ENCODE measurements around the gene SLC39A10. TPM values are rescaled to one million over a fixed set of nuclear protein-coding genes. Genes with fewer than 3 reads are reported as not detected.

Gene SLC39A10
- total and polyA plus RNA-seq, 2 experiments from 2014 or later = 38.0 to 57.0 TPM

DNA sequence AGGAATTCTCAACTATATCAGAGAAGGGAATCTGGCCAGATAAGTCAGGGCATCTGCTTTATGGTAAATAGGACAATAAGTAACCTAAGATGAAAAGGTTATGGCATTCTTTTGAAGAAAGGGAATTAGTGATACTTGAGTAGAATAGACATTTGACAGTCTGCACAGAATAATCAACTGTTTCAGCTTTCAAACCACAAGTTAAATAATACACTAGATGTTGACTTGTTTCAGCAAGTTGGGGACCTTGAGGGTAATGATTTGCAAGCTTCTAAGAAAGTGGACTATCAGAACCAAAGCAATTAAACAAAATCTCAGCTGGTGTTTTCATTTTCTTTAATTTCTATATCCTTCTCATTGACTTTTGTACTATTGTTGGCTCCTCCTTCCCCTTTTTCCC, 54.5 kb downstream of the SLC39A10 start:
- no peaks in the 10 kb centered on the region for H3K27me3 ChIP-seq
- H3K36me3 ChIP-seq = peaks cover 41% of the 10 kb centered on the region
- no peak overlapping the region for H3K4me3 ChIP-seq
- DNase-seq (ENCODE audit: low read depth in 1 of 2, low spot score in 1 of 2) = no peak
- H3K27ac ChIP-seq = no peak overlapping the region
- peaks cover 13% of the 10 kb centered on the region for H3K4me1 ChIP-seq (ENCODE audit: low read depth)
- TF ChIP-seq, protein P1, sequence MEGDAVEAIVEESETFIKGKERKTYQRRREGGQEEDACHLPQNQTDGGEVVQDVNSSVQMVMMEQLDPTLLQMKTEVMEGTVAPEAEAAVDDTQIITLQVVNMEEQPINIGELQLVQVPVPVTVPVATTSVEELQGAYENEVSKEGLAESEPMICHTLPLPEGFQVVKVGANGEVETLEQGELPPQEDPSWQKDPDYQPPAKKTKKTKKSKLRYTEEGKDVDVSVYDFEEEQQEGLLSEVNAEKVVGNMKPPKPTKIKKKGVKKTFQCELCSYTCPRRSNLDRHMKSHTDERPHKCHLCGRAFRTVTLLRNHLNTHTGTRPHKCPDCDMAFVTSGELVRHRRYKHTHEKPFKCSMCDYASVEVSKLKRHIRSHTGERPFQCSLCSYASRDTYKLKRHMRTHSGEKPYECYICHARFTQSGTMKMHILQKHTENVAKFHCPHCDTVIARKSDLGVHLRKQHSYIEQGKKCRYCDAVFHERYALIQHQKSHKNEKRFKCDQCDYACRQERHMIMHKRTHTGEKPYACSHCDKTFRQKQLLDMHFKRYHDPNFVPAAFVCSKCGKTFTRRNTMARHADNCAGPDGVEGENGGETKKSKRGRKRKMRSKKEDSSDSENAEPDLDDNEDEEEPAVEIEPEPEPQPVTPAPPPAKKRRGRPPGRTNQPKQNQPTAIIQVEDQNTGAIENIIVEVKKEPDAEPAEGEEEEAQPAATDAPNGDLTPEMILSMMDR (IDR thresholded peaks at IDR 0.05; ENCODE audit: low read depth, low read length) = no peak
- no peaks in the 10 kb centered on the region for H3K9me3 ChIP-seq (ENCODE audit: low read depth)

DNA sequence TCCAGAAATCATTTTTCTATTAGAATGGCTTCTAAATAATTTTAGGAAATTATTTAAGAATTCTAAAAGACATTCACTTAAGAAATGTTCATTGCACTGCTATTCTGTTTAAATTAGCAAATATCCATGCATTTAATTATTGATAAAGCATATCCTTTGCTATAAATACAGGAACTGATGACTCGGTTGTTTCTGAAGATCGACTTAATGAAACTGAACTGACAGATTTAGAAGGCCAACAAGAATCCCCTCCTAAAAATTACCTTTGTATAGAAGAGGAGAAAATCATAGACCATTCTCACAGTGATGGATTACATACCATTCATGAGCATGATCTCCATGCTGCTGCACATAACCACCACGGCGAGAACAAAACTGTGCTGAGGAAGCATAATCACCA, 59.4 kb downstream of the SLC39A10 start:
- TF ChIP-seq, protein P1 (IDR thresholded peaks at IDR 0.05; ENCODE audit: low read depth, low read length) = no peak
- no peak overlapping the region for H3K4me3 ChIP-seq
- no peak for DNase-seq (ENCODE audit: low read depth in 1 of 2, low spot score in 1 of 2)
- H3K27me3 ChIP-seq = no peaks in the 10 kb centered on the region
- peaks cover 46% of the 10 kb centered on the region for H3K36me3 ChIP-seq
- no peaks in the 10 kb centered on the region for H3K4me1 ChIP-seq (ENCODE audit: low read depth)
- H3K9me3 ChIP-seq (ENCODE audit: low read depth) = no peaks in the 10 kb centered on the region
- H3K27ac ChIP-seq = no peak overlapping the region

- H3K4me3 ChIP-seq = no peak overlapping the region
- no peaks in the 10 kb centered on the region for H3K4me1 ChIP-seq (ENCODE audit: low read depth)
- H3K27me3 ChIP-seq = no peaks in the 10 kb centered on the region
- no peak for DNase-seq (ENCODE audit: low read depth in 1 of 2, low spot score in 1 of 2)
- no peaks in the 10 kb centered on the region for H3K9me3 ChIP-seq (ENCODE audit: low read depth)
- no peak overlapping the region for H3K27ac ChIP-seq
- TF ChIP-seq, protein P1 (IDR thresholded peaks at IDR 0.05; ENCODE audit: low read depth, low read length) = no peak
- peaks cover 35% of the 10 kb centered on the region for H3K36me3 ChIP-seq
These were observed 64.0 kb downstream of the SLC39A10 start for GRCh38 chr2:195721042-195721441.

DNA sequence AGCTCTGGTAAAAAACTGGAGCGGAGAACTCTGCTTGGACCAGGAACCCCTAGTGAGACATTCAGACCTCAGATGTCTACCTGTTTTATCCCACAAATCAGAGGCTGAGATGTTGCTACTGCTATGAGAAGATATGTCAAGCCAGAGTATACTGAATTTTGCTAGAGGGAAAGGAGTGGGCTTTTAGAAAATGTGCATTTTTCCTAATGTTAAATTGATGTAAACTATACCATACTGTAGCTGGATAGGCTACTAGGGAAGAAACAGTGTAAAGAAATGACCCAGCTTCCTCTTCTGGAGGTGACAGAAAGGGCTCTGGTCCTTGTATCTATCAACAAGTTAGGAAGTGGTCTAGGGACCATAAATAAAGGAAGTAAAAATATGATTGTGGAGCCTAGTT, 65.0 kb downstream of the SLC39A10 start:
- no peak for DNase-seq (ENCODE audit: low read depth in 1 of 2, low spot score in 1 of 2)
- Histone ChIP-seq H3K27ac (no peak overlapping the region), H3K4me3 (no peak overlapping the region), H3K9me3 (ENCODE audit: low read depth) (no peaks in the 10 kb centered on the region), H3K36me3 (peaks cover 25% of the 10 kb centered on the region), H3K27me3 (no peaks in the 10 kb centered on the region), H3K4me1 (ENCODE audit: low read depth) (no peaks in the 10 kb centered on the region)
- TF ChIP-seq, protein P1 (IDR thresholded peaks at IDR 0.05; ENCODE audit: low read depth, low read length) = no peak

- TF ChIP-seq, protein P1 (IDR thresholded peaks at IDR 0.05; ENCODE audit: low read depth, low read length) = no peak
- no peak for DNase-seq (ENCODE audit: low read depth in 1 of 2, low spot score in 1 of 2)
- no peaks in the 10 kb centered on the region for H3K27me3 ChIP-seq
- H3K27ac ChIP-seq = no peak overlapping the region
- H3K9me3 ChIP-seq (ENCODE audit: low read depth) = no peaks in the 10 kb centered on the region
- no peaks in the 10 kb centered on the region for H3K4me1 ChIP-seq (ENCODE audit: low read depth)
- H3K36me3 ChIP-seq = peaks cover 36% of the 10 kb centered on the region
- no peak overlapping the region for H3K4me3 ChIP-seq
These were observed 70.1 kb downstream of the SLC39A10 start for GRCh38 chr2:195727106-195727505.

DNA sequence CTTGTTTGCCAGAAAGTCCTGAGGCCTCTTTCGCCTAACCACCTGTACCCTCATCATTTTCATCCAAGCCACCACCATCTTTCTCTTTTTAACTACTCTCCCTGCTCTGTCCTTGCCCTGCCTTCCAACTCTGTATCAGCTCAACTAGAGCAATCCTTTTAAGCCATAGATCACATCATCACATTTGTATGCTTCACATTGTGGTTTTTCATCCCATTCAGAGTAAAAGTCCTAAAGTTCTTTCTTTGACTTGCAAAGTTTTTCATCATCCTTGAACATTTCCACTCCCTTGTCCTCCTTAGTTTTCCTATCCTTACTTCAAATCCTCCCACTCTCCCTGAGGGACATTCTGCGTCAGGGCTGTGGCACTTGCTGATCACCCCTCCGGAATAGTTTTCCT, 73.9 kb downstream of the SLC39A10 start:
- TF ChIP-seq, protein P1 (IDR thresholded peaks at IDR 0.05; ENCODE audit: low read depth, low read length) = no peak
- Histone ChIP-seq H3K4me1 (ENCODE audit: low read depth) (no peaks in the 10 kb centered on the region), H3K4me3 (no peak overlapping the region), H3K27ac (no peak overlapping the region), H3K27me3 (no peaks in the 10 kb centered on the region), H3K36me3 (peaks cover 28% of the 10 kb centered on the region), H3K9me3 (ENCODE audit: low read depth) (no peaks in the 10 kb centered on the region)
- DNase-seq (ENCODE audit: low read depth in 1 of 2, low spot score in 1 of 2) = no peak

All from cardiac muscle cell (in vitro differentiated cells and primary cell).